Heart left ventricle (tissue), 13 donors: Measurements from ENCODE around the gene SEM1.

Source experiments
- POLR2A ChIP-seq, 2 donors: fragments of 450-650 bp; IDR thresholded peaks; one replicate each; pipeline ENCODE4 v1.6.1; 2017; ENCODE audit warnings: antibody characterized with exemption in 2 of 2, mild to moderate bottlenecking in 2 of 2, moderate library complexity in 2 of 2
- TF ChIP-seq, protein P1 (sequence below), 12 donors: fragments of 200-600 bp; sonication (generic) in 4 of 12; IDR thresholded peaks; one replicate each; pipeline versions ENCODE4 v1.5.0 to v1.8.0; 2018 to 2022; ENCODE audit warnings: antibody characterized with exemption in 12 of 12, mild to moderate bottlenecking in 5 of 12
- donor health status: ischemic (EF 13 %, LVEDD 7.1; RV severe dilation, severe dysfunction).
- donor health status: DM: no; HTN: yes; CAD: no.
- donor health status: DM: no; HTN: no; CAD: no.
- donor health status: ischemic (EF 25% LVEDD 6.9; RV normal size, moderate dysfunction).
- donor health status: ischemic (EF 25% LVEDD 5.7; RV mildly dilated, moderate dysfunction).
- donor health status: ischemic (EF 35%, LVEDD 5.7; RV mildly dilated, moderate dysfunction).
- donor health status: nonischemic (EF 11% LVEDD 7.7; RV severe dilation, severe dysfunction).
- donor health status: DM: yes; HTN: yes; CAD: no.
- donor health status: PGD.
- donor health status: ischemic (EF 29% LVEDD 5.4; RV normal size, mild dysfunction).
- donor health status: nonischemic (EF 23%, LVEDD 6.1; RV moderate dilation, normal function).

DNA sequence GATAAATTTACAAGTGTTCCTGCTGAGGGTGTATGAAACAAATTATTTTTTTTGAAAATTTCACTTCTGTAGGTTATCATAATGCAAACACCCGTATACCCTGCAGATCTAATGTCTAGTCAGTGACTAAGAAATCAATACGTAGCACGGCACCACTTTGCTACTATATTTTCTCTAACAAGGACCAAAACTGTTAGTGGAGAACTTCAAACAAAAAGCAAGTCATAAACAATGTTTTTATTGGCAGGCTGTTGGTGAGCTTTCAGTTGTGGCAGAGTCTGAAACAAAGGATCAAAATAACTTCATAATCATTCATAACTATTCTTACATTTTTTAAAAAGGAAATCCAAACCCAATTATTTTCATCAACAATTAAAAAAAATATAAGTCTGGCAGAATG is 11.8 kb downstream of the SEM1 start:
- TF ChIP-seq, protein P1, sequence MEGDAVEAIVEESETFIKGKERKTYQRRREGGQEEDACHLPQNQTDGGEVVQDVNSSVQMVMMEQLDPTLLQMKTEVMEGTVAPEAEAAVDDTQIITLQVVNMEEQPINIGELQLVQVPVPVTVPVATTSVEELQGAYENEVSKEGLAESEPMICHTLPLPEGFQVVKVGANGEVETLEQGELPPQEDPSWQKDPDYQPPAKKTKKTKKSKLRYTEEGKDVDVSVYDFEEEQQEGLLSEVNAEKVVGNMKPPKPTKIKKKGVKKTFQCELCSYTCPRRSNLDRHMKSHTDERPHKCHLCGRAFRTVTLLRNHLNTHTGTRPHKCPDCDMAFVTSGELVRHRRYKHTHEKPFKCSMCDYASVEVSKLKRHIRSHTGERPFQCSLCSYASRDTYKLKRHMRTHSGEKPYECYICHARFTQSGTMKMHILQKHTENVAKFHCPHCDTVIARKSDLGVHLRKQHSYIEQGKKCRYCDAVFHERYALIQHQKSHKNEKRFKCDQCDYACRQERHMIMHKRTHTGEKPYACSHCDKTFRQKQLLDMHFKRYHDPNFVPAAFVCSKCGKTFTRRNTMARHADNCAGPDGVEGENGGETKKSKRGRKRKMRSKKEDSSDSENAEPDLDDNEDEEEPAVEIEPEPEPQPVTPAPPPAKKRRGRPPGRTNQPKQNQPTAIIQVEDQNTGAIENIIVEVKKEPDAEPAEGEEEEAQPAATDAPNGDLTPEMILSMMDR (IDR thresholded peaks at IDR 0.05): no peak
- no peak for TF ChIP-seq POLR2A (IDR thresholded peaks at IDR 0.05)
